ACC112 (cell line): Measurements from ENCODE around the gene TSC22D1.

Experiments
- H2AFZ ChIP-seq: fragments of 200-600 bp; sonication (generic); one replicate; pipeline ENCODE4 v1.6.0; 2017; ENCODE audit warnings: antibody characterized with exemption, low read length; ENCODE audit not compliant: unreplicated experiment
- H3K27ac ChIP-seq: fragments of 200-600 bp; sonication (generic); 2 replicates; pipeline ENCODE4 v1.5.1; 2014; ENCODE audit warnings: low read depth, mild to moderate bottlenecking, antibody characterized with exemption, low read length, moderate library complexity
- H3K27me3 ChIP-seq: fragments of 200-600 bp; sonication (generic); 2 replicates; pipeline ENCODE4 v1.6.1; 2014; ENCODE audit warnings: mild to moderate bottlenecking, antibody characterized with exemption, low read length, moderate library complexity, mixed read lengths; ENCODE audit not compliant: insufficient read depth
- H3K36me3 ChIP-seq: fragments of 200-600 bp; sonication (generic); 2 replicates; pipeline ENCODE4 v1.6.1; 2016; ENCODE audit warnings: mild to moderate bottlenecking, antibody characterized with exemption, low read length, moderate library complexity, mixed read lengths; ENCODE audit not compliant: insufficient read depth
- H3K4me1 ChIP-seq: fragments of 200-600 bp; sonication (generic); one replicate; pipeline ENCODE4 v1.6.1; 2016; ENCODE audit warnings: low read length, mixed read lengths; ENCODE audit not compliant: insufficient read depth, unreplicated experiment, control insufficient read depth
- H3K4me3 ChIP-seq: fragments of 200-600 bp; sonication (generic); 2 replicates; pipeline ENCODE4 v1.5.1; 2014; ENCODE audit warnings: mild to moderate bottlenecking, low read depth, low read length
- H3K79me2 ChIP-seq: fragments of 200-600 bp; sonication (generic); one replicate; pipeline ENCODE4 v1.6.0; 2016; ENCODE audit warnings: low read length; ENCODE audit not compliant: control insufficient read depth, unreplicated experiment, insufficient read depth

TSC22D1 gene

DNA sequence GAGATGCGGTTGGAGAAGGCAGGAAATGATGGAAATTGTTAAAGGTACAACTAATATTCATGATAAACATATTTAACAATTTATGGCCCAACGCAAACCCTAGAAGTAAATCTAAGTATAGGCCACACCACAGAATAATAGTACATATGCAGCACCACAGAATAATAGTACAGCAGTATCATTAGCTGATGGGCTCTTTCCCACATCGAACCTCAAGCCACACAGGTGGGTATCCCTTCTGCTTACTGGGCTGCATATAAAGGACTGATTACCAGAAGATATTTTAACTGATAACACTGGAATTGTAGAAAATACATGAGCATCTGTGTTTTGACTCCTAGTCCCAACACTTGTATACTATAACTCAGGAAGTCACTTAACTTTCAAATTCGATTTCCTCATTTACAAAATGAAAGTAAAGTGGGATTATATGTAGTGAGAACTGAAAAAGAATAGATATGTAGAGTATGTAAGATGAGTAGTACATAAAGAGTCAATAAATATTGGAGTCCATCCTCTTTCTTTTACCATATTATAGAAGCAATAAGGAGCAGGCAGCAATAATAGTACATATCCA lies 91.5 kb downstream of the TSC22D1 start:
- Histone ChIP-seq H3K36me3 (no peaks in the 10 kb centered on the region), H3K4me1 (peaks cover 8% of the 10 kb centered on the region), H3K27ac (no peak overlapping the region), H3K79me2 (no peaks in the 10 kb centered on the region), H3K4me3 (peak overlapping the region; percentile 60), H2AFZ (peak overlapping the region; percentile 20), H3K27me3 (no peaks in the 10 kb centered on the region)

DNA sequence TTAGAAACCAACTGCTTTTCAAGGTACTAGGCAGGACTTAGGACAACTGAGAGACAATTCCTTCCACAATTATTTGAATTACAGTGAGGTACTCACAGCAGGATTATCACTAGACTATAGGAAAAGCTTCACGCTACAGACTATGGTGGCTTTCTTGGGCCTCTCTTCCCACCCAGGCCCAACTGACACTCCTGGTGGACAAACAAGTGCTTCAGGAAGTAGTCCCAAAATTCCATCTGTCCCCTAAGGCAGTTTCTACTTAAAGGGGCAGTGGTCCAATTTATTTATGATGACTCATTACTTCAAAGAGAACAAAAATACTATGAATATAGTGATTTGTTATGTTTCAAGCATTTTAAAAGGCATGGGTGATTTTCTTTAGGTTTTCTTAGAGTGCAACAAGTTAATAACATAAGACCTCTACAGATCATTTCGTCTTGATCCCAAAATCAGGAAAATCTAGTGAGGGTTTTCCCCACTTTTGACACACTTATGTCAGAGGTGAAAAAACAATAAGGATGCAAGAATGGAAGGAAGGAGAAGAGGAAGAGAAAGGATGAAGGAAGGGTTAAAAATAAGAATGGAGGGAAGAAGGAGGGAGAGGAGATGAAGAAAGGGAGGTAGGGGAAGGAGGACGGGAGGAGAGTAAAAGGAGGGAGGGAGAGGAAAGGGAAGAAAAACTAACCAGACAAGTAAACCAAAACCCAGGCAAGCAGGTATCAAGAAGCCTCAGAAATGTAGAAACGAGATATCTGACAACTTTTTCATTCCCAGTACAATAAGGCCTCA lies 101.8 kb downstream of the TSC22D1 start:
- Histone ChIP-seq H3K27me3 (no peaks in the 10 kb centered on the region), H3K4me1 (peaks cover 24% of the 10 kb centered on the region), H3K4me3 (peak overlapping the region; percentile 1; the same call in 1 of the 2 replicates), H3K27ac (no peak overlapping the region), H2AFZ (no peak overlapping the region), H3K36me3 (no peaks in the 10 kb centered on the region), H3K79me2 (no peaks in the 10 kb centered on the region)

GRCh38 chr13:44471686-44472085 lies 104.4 kb downstream of the TSC22D1 start:
- Histone ChIP-seq H3K27me3 (no peaks in the 10 kb centered on the region), H3K4me1 (peaks cover 24% of the 10 kb centered on the region), H3K27ac (peak overlapping the region; percentile 56), H3K4me3 (peak overlapping the region; percentile 44), H3K79me2 (no peaks in the 10 kb centered on the region), H2AFZ (no peak overlapping the region), H3K36me3 (no peaks in the 10 kb centered on the region)

DNA sequence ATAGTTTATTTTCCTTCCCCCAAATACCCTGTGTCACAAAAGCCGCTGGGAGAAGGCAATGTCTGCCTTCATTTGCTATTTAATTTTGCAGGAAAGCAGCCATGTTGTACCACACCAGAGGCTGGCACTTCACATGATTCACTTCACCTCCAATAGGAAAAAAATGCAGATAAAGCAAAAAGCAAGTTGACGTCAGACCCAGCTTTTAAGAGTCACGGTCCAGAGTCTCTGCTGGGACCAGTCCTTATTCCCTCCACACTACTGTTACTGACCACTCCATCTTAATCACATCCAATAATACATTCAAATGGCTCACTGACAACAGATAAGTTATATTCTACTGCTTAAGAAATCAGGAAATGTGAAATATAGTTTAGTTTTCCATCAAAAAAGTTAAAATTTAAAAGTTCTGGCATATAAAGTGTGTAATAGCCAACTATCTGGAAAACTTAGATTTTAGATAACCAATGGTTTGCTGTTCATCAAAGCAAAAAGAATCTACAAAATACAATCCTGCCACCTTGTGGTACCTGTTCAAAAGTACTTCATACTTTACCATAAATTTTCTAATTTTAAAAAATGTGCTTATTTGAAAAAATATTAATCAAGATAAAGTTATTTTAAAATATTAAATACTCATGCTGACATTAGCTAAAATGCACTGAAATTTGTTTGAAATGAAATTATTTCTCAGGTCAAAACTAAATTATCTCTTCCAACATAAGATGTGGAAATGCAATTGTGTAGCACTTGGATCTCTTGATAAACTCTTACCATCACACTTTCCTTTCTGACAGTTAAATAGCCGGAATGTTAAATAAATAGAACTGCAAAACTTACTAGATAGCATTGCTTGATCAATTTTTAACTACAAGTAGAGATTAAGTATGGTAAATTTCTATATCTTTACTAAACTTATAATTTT lies 105.2 kb downstream of the TSC22D1 start:
- Histone ChIP-seq H3K27ac (peak overlapping the region; percentile 56), H3K4me3 (peak overlapping the region; percentile 44), H2AFZ (no peak overlapping the region), H3K4me1 (peaks cover 24% of the 10 kb centered on the region), H3K36me3 (no peaks in the 10 kb centered on the region), H3K27me3 (no peaks in the 10 kb centered on the region), H3K79me2 (no peaks in the 10 kb centered on the region)

- Histone ChIP-seq H3K27ac (no peak overlapping the region), H2AFZ (no peak overlapping the region), H3K79me2 (no peaks in the 10 kb centered on the region), H3K27me3 (no peaks in the 10 kb centered on the region), H3K4me1 (peaks cover 14% of the 10 kb centered on the region), H3K4me3 (no peak overlapping the region), H3K36me3 (no peaks in the 10 kb centered on the region)
Measured at GRCh38 chr13:44468874-44469273, 107.3 kb downstream of the TSC22D1 start.

DNA sequence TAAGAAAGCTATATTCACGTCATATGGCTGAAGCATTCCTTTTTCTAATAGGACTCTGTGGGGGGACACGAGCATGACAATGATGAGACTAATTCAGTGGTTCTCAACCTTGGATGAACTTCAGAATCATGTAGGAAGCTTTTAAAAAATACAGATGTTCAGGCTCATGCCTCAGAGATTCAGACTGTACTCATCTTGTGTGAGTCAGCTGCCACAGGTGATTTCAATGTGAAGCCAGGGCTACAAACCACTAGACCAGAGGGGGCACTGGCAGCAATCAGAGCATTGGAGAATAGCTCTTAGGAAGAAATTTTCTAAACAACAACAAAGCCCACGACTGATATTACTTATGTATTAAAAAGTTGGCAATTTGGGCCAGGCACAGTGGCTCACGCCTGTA lies 110.8 kb downstream of the TSC22D1 start:
- Histone ChIP-seq H3K79me2 (peaks cover 2% of the 10 kb centered on the region), H2AFZ (no peak overlapping the region), H3K36me3 (no peaks in the 10 kb centered on the region), H3K4me1 (no peaks in the 10 kb centered on the region), H3K4me3 (no peak overlapping the region), H3K27ac (no peak overlapping the region), H3K27me3 (no peaks in the 10 kb centered on the region)

GRCh38 chr13:44464471-44464870 lies 111.7 kb downstream of the TSC22D1 start:
- Histone ChIP-seq H3K27ac (no peak overlapping the region), H3K4me3 (no peak overlapping the region), H3K36me3 (no peaks in the 10 kb centered on the region), H3K4me1 (no peaks in the 10 kb centered on the region), H3K79me2 (peaks cover 2% of the 10 kb centered on the region), H3K27me3 (no peaks in the 10 kb centered on the region), H2AFZ (no peak overlapping the region)

GRCh38 chr13:44463759-44464158 lies 112.4 kb downstream of the TSC22D1 start:
- Histone ChIP-seq H3K79me2 (peaks cover 2% of the 10 kb centered on the region), H2AFZ (no peak overlapping the region), H3K36me3 (no peaks in the 10 kb centered on the region), H3K27me3 (no peaks in the 10 kb centered on the region), H3K4me1 (no peaks in the 10 kb centered on the region), H3K4me3 (no peak overlapping the region), H3K27ac (no peak overlapping the region)

DNA sequence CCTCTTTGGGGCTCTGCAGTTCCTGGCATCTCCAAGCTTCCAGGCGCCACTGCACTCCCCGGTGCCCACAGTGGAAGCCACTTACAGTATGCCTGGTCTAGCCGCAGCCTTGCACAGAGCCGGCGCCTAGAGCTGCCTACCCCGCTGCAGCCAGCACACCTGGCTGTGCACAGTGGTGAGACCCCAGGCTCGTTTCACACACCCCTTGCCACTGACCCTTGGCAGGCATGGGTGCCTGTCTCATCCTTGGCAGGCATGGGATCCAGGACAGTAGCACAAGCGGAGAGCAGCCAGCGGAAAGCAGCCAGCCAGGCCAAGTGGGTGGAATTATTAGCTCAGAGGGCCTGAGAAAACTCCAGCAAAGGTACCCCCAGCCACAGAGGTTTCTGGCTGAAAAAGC lies 116.5 kb downstream of the TSC22D1 start:
- Histone ChIP-seq H3K27ac (no peak overlapping the region), H3K36me3 (no peaks in the 10 kb centered on the region; the same call in 1 of the 2 replicates), H2AFZ (no peak overlapping the region), H3K79me2 (peaks cover 2% of the 10 kb centered on the region), H3K4me1 (no peaks in the 10 kb centered on the region), H3K27me3 (no peaks in the 10 kb centered on the region), H3K4me3 (no peak overlapping the region)

- no peaks in the 10 kb centered on the region for H3K4me1 ChIP-seq
- H3K4me3 ChIP-seq: peak overlapping the region; percentile 51
- H3K27ac ChIP-seq: no peak overlapping the region
- H2AFZ ChIP-seq: peak overlapping the region; percentile 40
- H3K36me3 ChIP-seq: no peaks in the 10 kb centered on the region; the same call in 1 of the 2 replicates
- no peaks in the 10 kb centered on the region for H3K27me3 ChIP-seq
- H3K79me2 ChIP-seq: peaks cover 2% of the 10 kb centered on the region
Measured at GRCh38 chr13:44458313-44458975, 117.7 kb downstream of the TSC22D1 start.
